DOHH2 (cell line): ENCODE measurements around the gene RASD2.

ENCODE experiments used
- H3F3A ChIP-seq: fragments of 200-600 bp; sonication (generic), shearing (Covaris generic); 2 replicates; pipeline ENCODE4 v1.6.0; 2016; ENCODE audit warnings: antibody characterized with exemption, mild to moderate bottlenecking; ENCODE audit not compliant: control insufficient read depth, insufficient read depth
- H3K27ac ChIP-seq: fragments of 200-600 bp; sonication (generic); 2 replicates; pipeline ENCODE4 v1.5.1; 2014; ENCODE audit warnings: low read depth, mild to moderate bottlenecking, low read length, moderate library complexity
- H3K27me3 ChIP-seq: fragments of 200-600 bp; sonication (generic); 2 replicates; pipeline ENCODE4 v1.6.1; 2014; ENCODE audit warnings: mild to moderate bottlenecking, low read length, mixed read lengths; ENCODE audit not compliant: control insufficient read depth
- H3K36me3 ChIP-seq: fragments of 200-600 bp; sonication (generic); 2 replicates; pipeline ENCODE4 v1.6.1; 2014; ENCODE audit warnings: mild to moderate bottlenecking, low read length, moderate library complexity, mixed read lengths; ENCODE audit not compliant: control insufficient read depth
- H3K4me1 ChIP-seq: fragments of 200-600 bp; sonication (generic); 2 replicates; pipeline ENCODE4 v1.6.1; 2014; ENCODE audit warnings: mild to moderate bottlenecking, low read length, mixed read lengths; ENCODE audit not compliant: control insufficient read depth
- H3K4me2 ChIP-seq: fragments of 200-600 bp; sonication (generic); 2 replicates; pipeline ENCODE4 v1.6.0; 2014; ENCODE audit warnings: mild to moderate bottlenecking, low read length, moderate library complexity
- H3K4me3 ChIP-seq: fragments of 200-600 bp; sonication (generic); 2 replicates; pipeline ENCODE4 v1.5.1; 2014; ENCODE audit warnings: mild to moderate bottlenecking, low read length, mixed read lengths
- H3K79me2 ChIP-seq: fragments of 200-600 bp; sonication (generic); 2 replicates; pipeline ENCODE4 v1.6.1; 2014; ENCODE audit warnings: mild to moderate bottlenecking, low read length, mixed read lengths; ENCODE audit not compliant: control insufficient read depth
- H3K9me2 ChIP-seq: fragments of 200-600 bp; sonication (generic); replicated peaks from 2 replicates; pipeline ENCODE4 v1.6.1; 2014; ENCODE audit warnings: mild to moderate bottlenecking, low read length, mixed read lengths; ENCODE audit not compliant: control insufficient read depth
- H3K9me3 ChIP-seq: fragments of 200-600 bp; sonication (generic); 2 replicates; pipeline ENCODE4 v1.6.1; 2014; ENCODE audit warnings: antibody characterized with exemption, low read length, mixed read lengths; ENCODE audit not compliant: control insufficient read depth, insufficient read depth
- H4K20me1 ChIP-seq: fragments of 200-600 bp; sonication (generic); 2 replicates; pipeline ENCODE4 v1.6.0; 2014; ENCODE audit warnings: low read depth, mild to moderate bottlenecking, antibody characterized with exemption, low read length, moderate library complexity; ENCODE audit not compliant: control insufficient read depth, insufficient read depth
- CTCF ChIP-seq: fragments of 200-600 bp; sonication (generic); IDR thresholded peaks from one replicate; pipeline ENCODE4 v1.5.1; 2014; ENCODE audit warnings: antibody characterized with exemption, mild to moderate bottlenecking, low read depth, low read length; ENCODE audit not compliant: poor library complexity, severe bottlenecking
- EZH2phosphoT487 ChIP-seq: fragments of 200-600 bp; sonication (generic); IDR thresholded peaks from 2 replicates; pipeline ENCODE4 v1.6.1; 2017; ENCODE audit warnings: borderline replicate concordance, mild to moderate bottlenecking, antibody characterized with exemption, low read length, moderate library complexity, mixed read lengths

Gene RASD2

GRCh38 chr22:35496768-35497312 is 43.8 kb upstream of the RASD2 start:
- no peaks in the 10 kb centered on the region for H3K79me2 ChIP-seq
- H3K9me2 ChIP-seq, result no peaks in the 10 kb centered on the region
- no peaks in the 10 kb centered on the region for H3K4me1 ChIP-seq
- no peaks in the 10 kb centered on the region for H3K9me3 ChIP-seq
- no peak for TF ChIP-seq CTCF
- TF ChIP-seq EZH2phosphoT487, result no peak
- no peak overlapping the region for H3K27ac ChIP-seq
- no peak overlapping the region for H3K4me3 ChIP-seq
- no peak overlapping the region for H3K4me2 ChIP-seq
- H3K36me3 ChIP-seq, result no peaks in the 10 kb centered on the region
- H3F3A ChIP-seq, result no peaks in the 10 kb centered on the region
- no peaks in the 10 kb centered on the region for H4K20me1 ChIP-seq
- H3K27me3 ChIP-seq, result peaks cover 19% of the 10 kb centered on the region

- TF ChIP-seq EZH2phosphoT487 (no peak), CTCF (no peak)
Measured at GRCh38 chr22:35498026-35498800, 42.4 kb upstream of the RASD2 start.

DNA sequence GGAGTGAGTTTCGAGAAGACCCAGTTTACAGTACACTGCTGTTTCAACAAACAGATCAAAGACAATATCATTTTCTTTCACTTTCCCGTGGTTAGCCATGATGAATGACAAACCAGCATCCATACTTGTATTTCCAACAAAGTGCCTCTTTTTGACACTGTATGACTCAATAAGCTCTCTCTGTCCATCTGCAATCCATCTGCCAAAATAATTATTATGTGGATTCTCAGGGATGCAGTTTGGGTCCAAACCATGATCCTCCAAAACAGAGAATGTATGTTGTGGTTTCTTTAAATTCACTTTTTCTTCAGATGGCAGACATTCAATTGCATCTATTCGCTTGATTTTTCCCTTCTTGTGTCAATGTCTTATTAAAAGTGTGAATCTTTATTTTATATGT is 37.8 kb upstream of the RASD2 start:
- H4K20me1 ChIP-seq, result no peaks in the 10 kb centered on the region
- no peak overlapping the region for H3K4me2 ChIP-seq
- peaks cover 17% of the 10 kb centered on the region for H3K4me1 ChIP-seq
- H3K4me3 ChIP-seq, result no peak overlapping the region
- no peaks in the 10 kb centered on the region for H3K79me2 ChIP-seq
- H3K9me2 ChIP-seq, result no peaks in the 10 kb centered on the region
- no peak overlapping the region for H3K27ac ChIP-seq
- H3K9me3 ChIP-seq, result no peaks in the 10 kb centered on the region
- H3K27me3 ChIP-seq, result peaks cover 46% of the 10 kb centered on the region
- no peaks in the 10 kb centered on the region for H3K36me3 ChIP-seq
- no peak for TF ChIP-seq CTCF
- no peaks in the 10 kb centered on the region for H3F3A ChIP-seq

More at GRCh38 chr22:35498026-35498800, 42.4 kb upstream of the RASD2 start:
- H4K20me1 ChIP-seq, result no peaks in the 10 kb centered on the region
- H3K9me3 ChIP-seq, result no peaks in the 10 kb centered on the region
- no peaks in the 10 kb centered on the region for H3K9me2 ChIP-seq
- no peaks in the 10 kb centered on the region for H3K36me3 ChIP-seq
- no peak overlapping the region for H3K4me3 ChIP-seq
- H3K27ac ChIP-seq, result no peak overlapping the region
- H3K4me1 ChIP-seq, result no peaks in the 10 kb centered on the region
- H3K27me3 ChIP-seq, result peaks cover 23% of the 10 kb centered on the region
- H3K79me2 ChIP-seq, result no peaks in the 10 kb centered on the region
- H3F3A ChIP-seq, result no peaks in the 10 kb centered on the region
- H3K4me2 ChIP-seq, result no peak overlapping the region
